Lower leg skin (tissue), 4 donors: ENCODE data around the gene GAN. TPM values are rescaled to one million over a fixed set of nuclear protein-coding genes. Genes with fewer than 3 reads are reported as not detected.

Experiments
- DNase-seq, 2 donors: peaks; one replicate each; pipeline ENCODE4 v3.0.0-alpha.2; 2019; ENCODE audit warnings: low spot score in 2 of 2
- H3K4me3 ChIP-seq: fragments of 200-600 bp; sonication (generic); 2 replicates; pipeline ENCODE4 v1.5.1; 2017; ENCODE audit warnings: mild to moderate bottlenecking, low read depth; ENCODE audit not compliant: poor library complexity, severe bottlenecking
- CTCF ChIP-seq, 3 donors: fragments of 450-650 bp; IDR thresholded peaks; one replicate each; pipeline ENCODE4 v1.5.1; 2016; ENCODE audit warnings: antibody characterized with exemption in 3 of 3, mild to moderate bottlenecking in 3 of 3, moderate library complexity in 2 of 3
- POLR2A ChIP-seq, 2 donors: fragments of 450-650 bp; IDR thresholded peaks; one replicate each; pipeline ENCODE4 v1.6.1; 2016 to 2017; ENCODE audit warnings: antibody characterized with exemption in 2 of 2, mild to moderate bottlenecking in 1 of 2, moderate library complexity in 1 of 2
- WGBS, 2 donors: methylation state at CpG; one replicate each; pipeline ENCODE4 v1.1.5; 2018; 5-methylcytosine and 5-hydroxymethylcytosine counted together
- intact Hi-C: fragments of 100-400 bp; cut with DNase I; formaldehyde crosslinking; loops from one replicate; pipeline ENCODE4 v1.15.0; 2023; ENCODE audit warnings: low total_unique reads
- total RNA-seq, 4 donors: library from RNA; depleted of rRNA; stranded (reverse); fragments of >200 nt; gene quantifications; one replicate each; pipeline ENCODE4 v1.1.0, GENCODE V29; 2016

GAN gene
- total RNA-seq, 4 donors from 2014 or later = 130 to 214 (median 157) TPM

- DNase-seq = no peak
- no peak for TF ChIP-seq CTCF (IDR thresholded peaks at IDR 0.05)
- intact Hi-C loops = no loop called here
- no peak overlapping the region for H3K4me3 ChIP-seq
- WGBS, 2 donors = 59 to 75% methylated on average over 10 of the region's 10 CpGs
Observed at GRCh38 chr16:81273223-81273950, 41.4 kb upstream of the GAN start.

- no peak overlapping the region for H3K4me3 ChIP-seq
- TF ChIP-seq CTCF (IDR thresholded peaks at IDR 0.05) (no peak), POLR2A (IDR thresholded peaks at IDR 0.05) (no peak)
- intact Hi-C loops = no loop called here
- no peak for DNase-seq
- 77 to 79% methylated on average over 9 of the region's 9 CpGs for WGBS, 2 donors
Observed at GRCh38 chr16:81275064-81275532, 39.7 kb upstream of the GAN start.

GRCh38 chr16:81275795-81276194 lies 39.0 kb upstream of the GAN start:
- no peak for TF ChIP-seq CTCF (IDR thresholded peaks at IDR 0.05)
- no peak for TF ChIP-seq POLR2A (IDR thresholded peaks at IDR 0.05)
- DNase-seq = no peak
- intact Hi-C loops = no loop called here
- H3K4me3 ChIP-seq = no peak overlapping the region
- 63% methylated on average over 5 to 9 of the region's 9 CpGs for WGBS, 2 donors

GRCh38 chr16:81276323-81276722 lies 38.4 kb upstream of the GAN start:
- no peak overlapping the region for H3K4me3 ChIP-seq
- 85 to 89% methylated on average over 3 of the region's 3 CpGs for WGBS, 2 donors
- intact Hi-C loops = no loop called here
- no peak for DNase-seq
- TF ChIP-seq CTCF (IDR thresholded peaks at IDR 0.05) (no peak), POLR2A (IDR thresholded peaks at IDR 0.05) (no peak)

- H3K4me3 ChIP-seq = no peak overlapping the region
- no peak for TF ChIP-seq POLR2A (IDR thresholded peaks at IDR 0.05)
- no peak for TF ChIP-seq CTCF (IDR thresholded peaks at IDR 0.05)
- intact Hi-C loops = no loop called here
- DNase-seq = peak in 1 of 2 donors; percentile 27
- 39 to 46% methylated on average over 6 of the region's 6 CpGs for WGBS, 2 donors
Observed at GRCh38 chr16:81277541-81278080, 37.2 kb upstream of the GAN start.
